Ishikawa (cell line): ENCODE measurements around the gene DALRD3.

Source experiments
- RAD21 ChIP-seq: IDR thresholded peaks from 2 replicates; pipeline ENCODE4 v1.6.1; 2012; ENCODE audit warnings: low read depth
- TAF1 ChIP-seq: IDR thresholded peaks from 2 replicates; pipeline ENCODE4 v1.6.1; 2012; ENCODE audit warnings: low read depth, mild to moderate bottlenecking
- TEAD4 ChIP-seq: IDR thresholded peaks from 2 replicates; pipeline ENCODE4 v1.6.1; 2012
- TF ChIP-seq, protein P1 (sequence below): IDR thresholded peaks from 2 replicates; pipeline ENCODE4 v1.6.1; 2012

DNA sequence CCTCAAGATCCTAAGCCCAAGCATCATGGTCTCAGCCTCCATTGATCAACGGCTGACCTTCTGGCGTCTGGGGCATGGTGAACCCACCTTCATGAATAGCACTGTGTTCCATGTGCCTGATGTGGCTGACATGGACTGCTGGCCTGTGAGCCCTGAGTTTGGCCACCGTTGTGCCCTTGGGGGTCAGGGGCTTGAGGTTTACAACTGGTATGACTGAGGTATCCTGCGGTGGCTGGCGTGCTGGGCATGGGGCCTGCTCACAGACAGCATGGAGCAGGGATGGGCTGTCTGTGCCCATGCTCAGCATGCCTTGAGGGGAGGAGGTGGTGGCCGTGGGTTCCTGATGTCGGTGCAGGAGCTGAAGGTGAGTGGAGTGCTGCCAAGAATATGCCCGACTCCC, 3.3 kb downstream of the DALRD3 start:
- TF ChIP-seq RAD21 (no peak), TEAD4 (no peak), TAF1 (no peak)
- TF ChIP-seq, protein P1, sequence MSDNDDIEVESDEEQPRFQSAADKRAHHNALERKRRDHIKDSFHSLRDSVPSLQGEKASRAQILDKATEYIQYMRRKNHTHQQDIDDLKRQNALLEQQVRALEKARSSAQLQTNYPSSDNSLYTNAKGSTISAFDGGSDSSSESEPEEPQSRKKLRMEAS = no peak
